Stimulated activated naive CD4-positive, alpha-beta T cell (primary cell): ENCODE data around the gene SUSD1.
A peak's percentile ranks its signal among the peaks of the same experiment; 100 is the strongest.

Source experiments
- DNase-seq, 6 experiments: peaks; one replicate each; lab custom pipeline; 2025; lab: John Stamatoyannopoulos, UW

The SUSD1 gene

GRCh38 chr9:112065806-112066606, 109.1 kb downstream of the SUSD1 start:
- no peak for DNase-seq

- DNase-seq: no peak
Measured at GRCh38 chr9:112064871-112065270, 110.2 kb downstream of the SUSD1 start.

- no peak for DNase-seq
Measured at GRCh38 chr9:112063586-112063985, 111.5 kb downstream of the SUSD1 start.

- no peak for DNase-seq
Measured at GRCh38 chr9:112063151-112063550, 111.9 kb downstream of the SUSD1 start.

GRCh38 chr9:112061152-112061740, 113.9 kb downstream of the SUSD1 start:
- DNase-seq: peak in 1 of 6 experiments; percentile 8

- DNase-seq: no peak
Measured at GRCh38 chr9:112059966-112060320, 115.2 kb downstream of the SUSD1 start.

- DNase-seq: no peak
Measured at GRCh38 chr9:112059145-112059965, 115.7 kb downstream of the SUSD1 start.

GRCh38 chr9:112056996-112057395, 118.1 kb downstream of the SUSD1 start:
- no peak for DNase-seq

- no peak for DNase-seq
Measured at GRCh38 chr9:112054916-112055315, 120.2 kb downstream of the SUSD1 start.

GRCh38 chr9:112051812-112052211, 123.3 kb downstream of the SUSD1 start:
- no peak for DNase-seq

- DNase-seq: no peak
Measured at GRCh38 chr9:112050544-112051475, 124.3 kb downstream of the SUSD1 start.

GRCh38 chr9:112049811-112050516, 125.1 kb downstream of the SUSD1 start:
- no peak for DNase-seq

GRCh38 chr9:112048924-112049691, 126.0 kb downstream of the SUSD1 start:
- no peak for DNase-seq

- DNase-seq: no peak
Measured at GRCh38 chr9:112047538-112048066, 127.5 kb downstream of the SUSD1 start.

GRCh38 chr9:112046181-112046580, 128.9 kb downstream of the SUSD1 start:
- DNase-seq: no peak

GRCh38 chr9:112044881-112045280, 130.2 kb downstream of the SUSD1 start:
- no peak for DNase-seq

GRCh38 chr9:112044186-112044585, 130.9 kb downstream of the SUSD1 start:
- no peak for DNase-seq

GRCh38 chr9:112043423-112043822, 131.7 kb downstream of the SUSD1 start:
- DNase-seq: no peak

- DNase-seq: no peak
Measured at GRCh38 chr9:112042769-112043168, 132.3 kb downstream of the SUSD1 start.

- DNase-seq: no peak
Measured at GRCh38 chr9:112042244-112042638, 132.9 kb downstream of the SUSD1 start.
